Fibroblast of the aortic adventitia (primary cell): ENCODE measurements around the gene MRTFA. TPM values are rescaled to one million over a fixed set of nuclear protein-coding genes. Genes with fewer than 3 reads are reported as not detected.

Experiments used
- DNase-seq: peaks from one replicate; pipeline ENCODE4 v3.0.0-alpha.2; 2010; ENCODE audit warnings: low read depth
- H3K4me3 ChIP-seq: 2 replicates; pipeline ENCODE4 v1.5.1; 2011; ENCODE audit warnings: low read depth, mild to moderate bottlenecking, control low read depth, low read length, moderate library complexity
- total RNA-seq: library from RNA; depleted of rRNA; stranded (reverse); fragments of >200 nt; gene quantifications from 2 replicates; pipeline ENCODE4 v1.2.3, GENCODE V29; 2012; ENCODE audit warnings: low replicate concordance
- TF ChIP-seq, protein P1 (sequence below): IDR thresholded peaks from 2 replicates; pipeline ENCODE4 v1.5.1; 2011; ENCODE audit warnings: mild to moderate bottlenecking, low read length, control low read depth, inconsistent platforms; ENCODE audit not compliant: insufficient read depth

The MRTFA gene
- total RNA-seq, 1 donor = 25.8 TPM

- DNase-seq = no peak
- H3K4me3 ChIP-seq = no peak overlapping the region
- TF ChIP-seq, protein P1, sequence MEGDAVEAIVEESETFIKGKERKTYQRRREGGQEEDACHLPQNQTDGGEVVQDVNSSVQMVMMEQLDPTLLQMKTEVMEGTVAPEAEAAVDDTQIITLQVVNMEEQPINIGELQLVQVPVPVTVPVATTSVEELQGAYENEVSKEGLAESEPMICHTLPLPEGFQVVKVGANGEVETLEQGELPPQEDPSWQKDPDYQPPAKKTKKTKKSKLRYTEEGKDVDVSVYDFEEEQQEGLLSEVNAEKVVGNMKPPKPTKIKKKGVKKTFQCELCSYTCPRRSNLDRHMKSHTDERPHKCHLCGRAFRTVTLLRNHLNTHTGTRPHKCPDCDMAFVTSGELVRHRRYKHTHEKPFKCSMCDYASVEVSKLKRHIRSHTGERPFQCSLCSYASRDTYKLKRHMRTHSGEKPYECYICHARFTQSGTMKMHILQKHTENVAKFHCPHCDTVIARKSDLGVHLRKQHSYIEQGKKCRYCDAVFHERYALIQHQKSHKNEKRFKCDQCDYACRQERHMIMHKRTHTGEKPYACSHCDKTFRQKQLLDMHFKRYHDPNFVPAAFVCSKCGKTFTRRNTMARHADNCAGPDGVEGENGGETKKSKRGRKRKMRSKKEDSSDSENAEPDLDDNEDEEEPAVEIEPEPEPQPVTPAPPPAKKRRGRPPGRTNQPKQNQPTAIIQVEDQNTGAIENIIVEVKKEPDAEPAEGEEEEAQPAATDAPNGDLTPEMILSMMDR = no peak
Measured at GRCh38 chr22:40651057-40651456, 14.5 kb upstream of the MRTFA start.

DNA sequence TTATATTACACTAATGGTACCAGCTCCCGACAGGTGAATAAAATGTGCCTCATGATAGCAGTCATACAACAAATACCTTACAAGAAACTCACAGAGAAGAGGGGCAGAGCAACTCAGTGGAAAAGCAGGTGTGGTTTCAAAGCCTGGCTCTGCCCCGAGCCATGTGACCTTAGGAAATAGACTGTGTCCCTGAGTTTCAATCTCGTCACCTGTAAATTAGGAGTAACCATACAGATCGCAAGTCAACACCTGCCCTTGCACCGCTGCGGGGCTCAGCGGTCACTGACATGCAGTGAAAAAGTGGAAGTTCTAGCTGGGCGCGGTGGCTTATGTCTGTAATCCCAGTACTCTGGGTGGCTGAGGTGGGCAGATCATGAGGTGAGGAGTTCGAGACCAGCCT, 11.9 kb upstream of the MRTFA start:
- no peak overlapping the region for H3K4me3 ChIP-seq
- DNase-seq = no peak
- TF ChIP-seq, protein P1 = no peak

- no peak overlapping the region for H3K4me3 ChIP-seq
- DNase-seq = no peak
Measured at GRCh38 chr22:40645579-40646197, 9.2 kb upstream of the MRTFA start.

GRCh38 chr22:40642316-40642715, 5.8 kb upstream of the MRTFA start:
- no peak overlapping the region for H3K4me3 ChIP-seq
- TF ChIP-seq, protein P1 = no peak
- DNase-seq = no peak

More at GRCh38 chr22:40645579-40646197, 9.2 kb upstream of the MRTFA start:
- TF ChIP-seq, protein P1 = no peak

DNA sequence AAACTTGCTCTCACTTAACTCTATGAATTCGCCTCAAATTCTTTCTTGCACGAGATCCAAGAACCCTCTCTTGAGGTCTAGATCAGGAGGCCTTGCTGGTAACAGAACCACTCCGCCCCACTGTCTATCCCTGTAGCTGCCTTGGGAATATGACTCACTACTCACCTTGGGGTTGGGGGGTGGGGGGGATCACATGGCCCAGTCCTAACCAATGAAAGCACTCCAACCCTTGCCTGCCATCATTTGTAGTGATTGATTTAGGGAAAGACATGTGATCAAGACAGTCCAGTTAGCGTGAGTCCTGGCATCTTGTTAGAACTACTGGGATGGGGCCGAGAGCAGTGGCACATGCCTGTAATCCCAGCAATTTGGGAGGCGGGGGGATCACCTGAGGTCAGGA, 4.8 kb upstream of the MRTFA start:
- H3K4me3 ChIP-seq = no peak overlapping the region
- TF ChIP-seq, protein P1 = no peak
- DNase-seq = no peak

GRCh38 chr22:40638261-40638660, 1.7 kb upstream of the MRTFA start:
- TF ChIP-seq, protein P1 = no peak
- no peak overlapping the region for H3K4me3 ChIP-seq
- DNase-seq = no peak
